NK-92 (cell line): ENCODE data around the gene PJA2.
"Not testable (repeated sequence)": the region's sequence is repeated elsewhere in the genome, so short reads cannot be mapped to it uniquely, and the experiment has no call there.

Experiments used
- DNase-seq: peaks from one replicate; lab custom pipeline; 2025; ENCODE audit not compliant: unreplicated experiment; lab: John Stamatoyannopoulos, UW

PJA2 gene, protein sequence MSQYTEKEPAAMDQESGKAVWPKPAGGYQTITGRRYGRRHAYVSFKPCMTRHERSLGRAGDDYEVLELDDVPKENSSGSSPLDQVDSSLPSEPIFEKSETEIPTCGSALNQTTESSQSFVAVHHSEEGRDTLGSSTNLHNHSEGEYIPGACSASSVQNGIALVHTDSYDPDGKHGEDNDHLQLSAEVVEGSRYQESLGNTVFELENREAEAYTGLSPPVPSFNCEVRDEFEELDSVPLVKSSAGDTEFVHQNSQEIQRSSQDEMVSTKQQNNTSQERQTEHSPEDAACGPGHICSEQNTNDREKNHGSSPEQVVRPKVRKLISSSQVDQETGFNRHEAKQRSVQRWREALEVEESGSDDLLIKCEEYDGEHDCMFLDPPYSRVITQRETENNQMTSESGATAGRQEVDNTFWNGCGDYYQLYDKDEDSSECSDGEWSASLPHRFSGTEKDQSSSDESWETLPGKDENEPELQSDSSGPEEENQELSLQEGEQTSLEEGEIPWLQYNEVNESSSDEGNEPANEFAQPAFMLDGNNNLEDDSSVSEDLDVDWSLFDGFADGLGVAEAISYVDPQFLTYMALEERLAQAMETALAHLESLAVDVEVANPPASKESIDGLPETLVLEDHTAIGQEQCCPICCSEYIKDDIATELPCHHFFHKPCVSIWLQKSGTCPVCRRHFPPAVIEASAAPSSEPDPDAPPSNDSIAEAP

DNA sequence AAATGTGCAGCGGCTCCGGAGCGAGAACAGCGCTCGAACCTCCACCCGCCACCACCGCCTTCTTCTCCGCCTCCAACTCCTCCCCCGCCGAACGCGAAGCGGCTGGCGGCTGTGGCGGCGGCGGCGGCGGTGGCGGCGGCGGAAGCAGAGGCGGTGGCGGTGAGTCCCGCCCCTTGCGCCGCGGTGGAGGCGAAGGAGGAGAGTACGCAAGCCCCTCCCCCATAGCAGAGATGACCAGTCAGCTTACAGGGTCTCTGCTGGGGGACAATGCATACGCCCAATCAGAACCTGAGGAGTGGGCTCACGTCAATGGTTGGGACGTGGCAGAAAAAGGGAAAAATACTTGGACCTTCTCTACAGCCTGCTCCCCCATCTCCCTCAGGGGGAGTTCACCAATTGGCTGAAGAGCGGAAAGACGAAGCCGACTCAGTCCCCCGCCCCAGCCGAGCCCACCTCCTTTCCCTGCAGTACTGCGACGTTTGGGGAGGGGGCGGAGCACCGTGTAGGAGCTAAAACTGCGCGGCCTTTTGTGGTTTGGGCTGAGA, at the start of gene PJA2:
PJA2 (minus strand) TSS at position 131 of the 545 bp plus-strand sequence. CDS start 26,541 bp downstream, outside the sequence.
- peak; percentile 98 for DNase-seq

DNA sequence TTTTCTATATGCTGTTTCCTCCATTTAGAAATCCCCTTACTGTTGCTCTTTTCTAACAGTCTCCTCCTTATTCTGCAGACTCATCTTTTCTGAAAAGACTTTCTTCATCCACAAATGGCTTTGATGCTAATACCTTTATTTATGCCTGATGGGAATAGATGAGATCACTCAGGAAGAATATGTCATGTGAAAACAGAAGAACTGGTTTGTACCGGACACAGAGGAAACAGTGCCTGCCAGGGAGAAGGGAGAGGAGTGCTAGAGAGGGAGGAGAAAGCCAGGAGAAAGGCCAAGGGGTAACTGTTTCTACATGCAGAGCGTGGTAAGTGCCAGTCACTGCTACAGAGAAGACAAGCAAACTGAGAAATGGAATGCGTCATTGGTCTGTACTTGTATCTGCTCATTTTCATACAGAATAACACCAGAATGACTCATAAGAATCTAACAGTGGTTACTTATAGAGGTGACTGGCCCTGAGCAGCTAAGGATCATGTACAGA, 45.9 kb upstream of the PJA2 start:
- DNase-seq, result no peak

DNA sequence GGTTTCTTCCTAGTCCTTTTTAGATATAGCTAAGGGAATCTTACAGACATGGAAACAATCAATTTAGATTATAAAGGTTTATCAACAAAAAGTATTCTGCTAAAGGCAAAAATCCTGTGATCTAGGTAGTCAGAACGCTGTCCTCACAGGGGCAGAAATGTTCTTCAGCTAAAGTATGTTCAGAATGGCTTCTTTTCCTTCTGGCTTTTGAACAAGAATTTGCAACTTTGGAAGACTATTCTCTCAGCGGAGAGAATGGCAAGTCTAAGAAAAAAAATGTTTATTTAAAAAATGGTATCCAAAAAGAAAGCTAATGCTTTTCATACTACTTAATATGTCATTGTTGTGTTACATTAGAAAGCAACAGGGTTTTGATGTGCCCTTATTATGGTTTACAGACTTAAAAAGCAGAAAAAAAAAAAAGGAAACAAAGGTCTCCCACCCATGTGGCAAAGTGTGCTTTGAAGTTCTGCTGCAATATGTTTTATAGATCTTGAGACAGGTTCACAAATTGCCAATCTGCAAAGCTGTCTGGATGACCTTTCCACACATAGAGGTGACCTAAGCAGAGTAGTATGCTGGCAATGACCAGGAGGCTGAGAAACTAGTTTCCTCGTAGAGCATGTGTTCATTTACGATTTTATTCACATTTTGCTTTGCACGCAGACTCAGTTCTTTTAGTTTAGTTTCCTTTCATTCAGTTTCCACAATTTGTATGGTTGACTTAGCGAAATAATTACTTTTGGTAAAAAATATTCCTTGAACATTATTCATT, 45.1 kb upstream of the PJA2 start:
- no peak for DNase-seq

DNA sequence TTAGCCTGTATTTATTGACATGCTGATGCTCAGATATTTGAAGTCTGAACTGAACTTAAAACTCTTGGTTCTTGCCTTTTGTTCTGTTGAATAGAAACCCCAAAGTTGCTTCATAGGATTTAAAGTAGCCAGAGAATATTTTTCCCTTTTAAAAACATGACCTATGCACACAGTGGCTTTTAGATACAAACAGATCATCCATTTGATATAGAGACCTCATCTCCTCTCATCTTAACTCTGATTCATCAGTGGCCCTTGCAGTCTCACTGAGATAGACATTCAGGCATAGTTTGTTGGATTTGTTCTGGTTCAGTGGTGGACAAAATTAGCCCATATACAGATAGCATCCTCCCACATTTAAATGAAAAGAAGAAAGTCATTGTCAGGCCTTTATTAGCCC, 43.5 kb upstream of the PJA2 start:
- DNase-seq, result no peak

DNA sequence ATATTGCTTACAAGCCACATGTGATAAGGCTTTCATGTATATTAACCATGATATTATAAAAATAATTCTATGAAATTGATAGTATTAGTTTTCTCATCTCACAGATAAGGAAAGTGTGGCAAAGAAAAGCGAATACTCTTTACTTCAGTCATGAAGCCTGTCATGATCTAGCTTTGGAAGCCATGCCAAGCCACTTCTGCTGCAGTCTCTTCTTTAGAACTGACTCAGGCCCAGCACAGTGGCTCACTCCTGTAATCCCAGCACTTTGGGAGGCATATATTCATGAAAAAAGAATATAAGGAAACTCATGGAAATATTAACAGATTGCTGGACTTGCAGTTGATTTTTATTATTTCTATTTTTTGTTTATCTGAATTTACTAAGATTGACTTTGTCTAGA, 42.9 kb upstream of the PJA2 start:
- no peak for DNase-seq

DNA sequence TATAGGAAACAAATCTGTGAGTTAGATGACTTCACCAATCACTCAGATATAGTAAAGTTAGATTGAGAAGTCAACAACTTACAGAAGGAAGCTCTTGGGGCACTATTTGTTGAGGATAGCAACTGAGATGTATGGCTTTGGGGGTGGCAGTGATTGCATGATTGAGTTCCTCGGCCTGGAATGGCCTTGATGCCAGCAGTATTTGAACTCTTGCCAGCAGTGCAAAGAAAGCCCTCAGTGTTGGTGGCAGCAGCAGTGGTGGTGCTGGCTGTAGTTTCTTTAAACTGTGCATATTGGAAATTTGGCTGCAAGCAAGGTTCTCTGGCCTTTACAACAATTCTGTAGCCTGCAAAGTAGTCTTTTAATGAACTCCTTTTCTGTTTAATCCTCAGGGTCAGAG, 41.4 kb upstream of the PJA2 start:
- no peak for DNase-seq

DNA sequence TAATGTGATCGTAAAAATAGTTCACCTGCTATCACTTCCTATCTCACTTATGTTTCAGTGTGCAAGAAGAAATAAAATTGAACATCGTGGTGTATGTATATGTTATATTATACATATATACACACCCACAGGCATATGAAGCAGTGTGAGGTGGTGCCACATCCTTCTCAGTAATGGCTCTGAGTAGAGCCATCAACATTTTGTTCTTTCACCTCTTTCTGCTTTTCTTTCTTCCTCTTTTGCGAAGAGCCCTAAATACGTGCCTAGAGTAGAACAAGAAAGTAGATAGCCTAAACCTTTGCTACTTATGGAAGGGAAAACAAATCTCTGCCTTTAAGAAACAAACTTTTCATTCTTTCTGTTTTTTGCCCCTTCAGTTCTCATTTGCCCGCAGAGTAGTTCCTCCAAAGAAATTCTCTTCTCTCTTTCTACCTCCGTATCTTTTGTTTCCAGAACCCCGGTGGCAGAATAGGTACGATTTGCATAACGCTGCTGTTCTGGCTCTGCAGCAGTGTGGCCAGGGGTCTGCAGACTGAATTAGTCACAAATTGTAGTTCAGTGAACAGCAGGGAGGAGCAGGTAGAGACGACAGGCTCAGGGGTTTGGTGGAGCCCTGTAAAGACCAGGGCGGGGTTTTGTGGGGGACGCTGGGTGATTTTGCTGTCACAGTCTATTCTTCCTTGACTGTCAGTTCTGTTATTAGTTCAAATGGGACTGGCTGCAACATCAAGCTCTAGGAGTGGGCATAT, 40.5 kb upstream of the PJA2 start:
- no peak for DNase-seq

DNA sequence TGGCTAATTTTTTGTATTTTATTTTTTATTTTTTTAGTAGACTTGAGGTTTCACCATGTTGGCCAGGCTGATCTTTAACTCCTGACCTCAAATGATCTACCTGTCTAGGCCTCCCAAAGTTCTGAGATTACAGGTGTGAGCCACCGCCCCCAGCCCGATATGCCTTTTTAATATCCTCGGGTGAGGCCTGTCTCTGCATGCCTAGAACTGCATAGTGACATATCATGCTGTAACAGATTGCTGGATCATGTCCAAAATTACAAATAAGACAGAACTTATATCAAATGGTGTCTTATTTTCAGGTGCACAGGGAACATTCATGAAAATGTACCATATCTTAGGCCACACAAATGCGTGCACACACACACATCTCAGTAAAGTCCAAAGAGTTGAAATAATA, 39.1 kb upstream of the PJA2 start:
- no peak for DNase-seq

DNA sequence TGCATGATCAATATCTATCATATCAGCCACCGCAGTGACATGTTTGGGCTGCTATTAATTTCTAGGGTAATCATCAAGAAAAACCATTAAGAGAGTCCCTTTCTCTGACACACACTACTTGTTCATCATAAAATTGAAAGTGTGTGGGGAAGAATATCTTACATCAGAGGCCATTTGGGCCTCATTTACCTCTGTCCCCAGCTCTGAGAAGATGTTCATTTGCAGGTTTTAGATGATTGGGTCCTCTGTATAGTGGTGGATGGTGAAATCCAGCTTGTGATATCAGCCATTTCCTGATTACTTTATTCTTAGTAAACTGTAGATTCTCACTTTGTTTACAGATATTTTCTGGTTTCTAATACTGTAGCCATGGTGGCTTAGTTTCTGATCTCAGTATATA, 29.8 kb upstream of the PJA2 start:
- no peak for DNase-seq

DNA sequence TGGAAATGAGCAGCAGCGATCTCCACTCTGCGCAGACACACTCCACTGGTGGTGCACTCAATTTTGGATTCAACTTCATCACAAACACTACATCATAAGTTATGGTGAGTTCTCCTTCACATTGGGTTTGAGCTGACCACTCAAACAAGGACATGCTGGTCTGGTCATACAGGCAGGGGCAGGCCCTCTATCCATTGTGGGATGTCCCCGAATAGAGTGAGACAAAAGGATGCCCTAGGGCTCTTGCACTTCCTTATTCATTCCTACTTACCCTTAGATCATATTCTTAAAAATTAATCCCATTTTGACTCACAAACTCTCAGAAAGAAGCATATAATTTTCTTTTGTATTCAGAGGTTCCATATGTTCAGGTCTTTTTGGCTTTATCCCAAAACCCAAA, 16.3 kb upstream of the PJA2 start:
- DNase-seq, result no peak

DNA sequence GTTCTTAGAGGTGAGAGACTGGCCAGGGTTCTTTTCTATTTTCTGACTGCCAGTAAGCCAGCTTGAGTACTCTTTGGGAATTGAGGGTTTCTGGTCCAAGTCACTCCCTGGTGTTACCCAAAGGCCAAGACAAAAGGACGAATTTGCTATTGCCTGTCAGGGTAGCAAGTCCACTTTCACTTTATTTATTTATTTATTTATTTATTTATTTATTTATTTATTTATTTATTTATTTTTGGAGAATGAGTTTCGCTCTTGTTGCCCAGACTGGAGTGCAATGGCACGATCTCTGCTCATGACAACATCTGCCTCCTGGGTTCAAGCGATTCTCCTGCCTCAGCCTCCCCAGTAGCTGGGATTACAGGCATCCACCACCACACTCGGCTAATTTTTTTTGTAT, 15.7 kb upstream of the PJA2 start:
- DNase-seq, result not testable (repeated sequence)

DNA sequence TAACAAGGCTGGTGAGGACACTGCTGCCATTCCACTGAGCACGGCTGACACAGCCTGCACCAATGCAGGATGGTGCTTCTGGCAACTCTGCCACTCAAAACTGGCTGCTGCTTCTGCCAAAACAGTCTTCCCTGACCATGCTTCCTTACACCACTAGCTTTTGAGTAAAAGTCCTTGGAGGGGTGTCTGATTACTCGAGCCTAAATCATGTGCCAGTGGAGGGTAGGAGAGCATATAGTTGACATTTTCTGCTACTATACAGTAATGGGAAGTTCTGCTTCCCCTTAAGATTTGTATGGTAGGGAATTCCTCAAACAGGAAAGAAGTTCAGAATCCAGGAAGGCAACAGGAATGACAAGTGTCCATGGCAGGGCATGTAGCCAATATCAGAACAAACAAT, 12.2 kb upstream of the PJA2 start:
- DNase-seq, result no peak

DNA sequence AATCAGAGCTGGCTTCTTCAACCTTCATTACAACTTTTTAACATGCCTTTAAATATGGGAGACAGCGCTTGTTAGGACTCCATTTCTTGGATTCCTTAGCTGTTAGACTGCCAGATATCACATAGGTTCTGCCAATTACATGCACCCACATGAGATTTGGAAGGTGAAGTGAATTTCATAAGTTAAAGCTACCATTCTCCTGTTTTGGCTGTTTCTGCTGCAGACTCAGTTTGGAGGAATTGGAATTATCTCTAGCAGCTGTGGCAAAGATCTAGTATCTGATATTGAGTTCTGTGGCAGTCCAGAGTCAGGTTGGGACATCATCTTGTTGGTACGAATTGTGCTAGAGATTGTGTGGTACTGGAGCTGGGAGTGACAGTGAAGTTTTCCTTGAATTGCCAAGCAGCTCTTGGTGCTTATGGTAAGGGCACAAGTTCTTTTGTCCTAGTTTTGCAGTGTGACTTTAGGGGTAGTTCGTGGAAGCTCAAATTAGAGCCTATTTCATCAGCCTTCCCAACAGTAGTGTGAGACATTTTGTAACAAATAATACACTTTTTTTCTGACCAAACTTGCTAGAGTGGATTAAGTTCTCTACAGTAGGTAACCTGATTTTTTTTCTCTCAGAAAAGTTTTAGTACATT, 9.1 kb upstream of the PJA2 start:
- DNase-seq, result no peak

DNA sequence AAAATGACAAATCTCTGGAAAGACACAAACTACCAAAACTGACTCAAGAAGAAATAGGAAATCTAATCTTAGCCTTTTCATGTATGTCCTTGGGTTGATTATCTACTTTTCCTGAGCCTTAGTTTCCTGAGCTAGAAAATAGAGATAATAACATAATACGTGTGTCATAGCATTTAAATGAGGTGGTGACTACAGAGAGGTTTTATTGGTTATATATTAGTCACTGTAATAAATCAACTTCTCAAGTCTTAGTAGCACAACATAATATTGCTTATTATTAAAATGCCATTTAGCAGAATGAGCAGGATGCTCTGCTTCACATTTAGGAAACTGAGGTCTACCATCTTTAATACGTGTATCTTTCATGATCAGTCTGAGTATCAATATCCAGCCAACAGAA, 7.1 kb upstream of the PJA2 start:
- no peak for DNase-seq

DNA sequence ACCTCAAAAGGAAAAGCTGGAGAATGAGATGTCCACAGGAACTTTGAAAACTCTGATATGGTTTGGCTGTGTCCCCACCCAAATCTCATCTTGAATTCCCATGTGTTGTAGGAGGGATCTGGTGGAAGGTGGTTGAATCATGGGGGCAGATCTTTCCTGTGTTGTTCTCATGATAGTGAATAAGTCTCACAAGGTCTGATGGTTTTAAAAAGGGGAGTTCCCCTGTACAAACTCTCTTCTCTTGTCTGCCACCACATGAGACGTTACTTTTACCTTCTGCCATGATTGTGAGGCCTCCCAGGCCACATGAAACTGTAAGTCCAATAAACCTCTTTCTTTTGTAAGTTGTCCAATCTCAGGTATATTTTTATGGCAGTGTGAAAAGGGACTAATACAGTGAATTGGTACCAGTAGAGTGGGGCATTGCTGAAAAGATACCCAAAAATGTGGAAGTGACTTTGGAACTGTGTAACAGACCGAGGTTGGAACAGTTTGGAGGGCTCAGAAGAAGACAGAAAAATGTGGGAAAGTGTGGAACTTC, 4.2 kb upstream of the PJA2 start:
- not testable (repeated sequence) for DNase-seq

DNA sequence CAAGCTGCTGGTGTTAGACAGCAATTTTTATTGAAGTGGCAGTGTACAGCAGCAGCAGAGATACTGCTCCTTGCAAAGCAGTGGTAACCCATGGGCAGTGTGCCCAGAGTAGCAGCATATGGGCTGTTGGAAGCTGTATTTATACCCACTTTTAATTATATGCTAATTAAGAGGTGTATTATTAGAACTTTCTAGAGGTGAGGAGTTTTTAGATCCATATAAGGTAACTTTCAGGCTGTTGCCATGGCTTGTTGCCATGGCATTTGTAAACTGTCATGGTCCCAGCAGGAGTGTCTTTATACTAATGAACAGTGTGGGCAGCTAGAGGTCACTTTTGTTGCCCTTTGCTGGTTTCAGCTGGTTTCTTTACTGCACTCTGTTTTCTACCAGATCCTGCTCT, 3.7 kb upstream of the PJA2 start:
- no peak for DNase-seq

DNA sequence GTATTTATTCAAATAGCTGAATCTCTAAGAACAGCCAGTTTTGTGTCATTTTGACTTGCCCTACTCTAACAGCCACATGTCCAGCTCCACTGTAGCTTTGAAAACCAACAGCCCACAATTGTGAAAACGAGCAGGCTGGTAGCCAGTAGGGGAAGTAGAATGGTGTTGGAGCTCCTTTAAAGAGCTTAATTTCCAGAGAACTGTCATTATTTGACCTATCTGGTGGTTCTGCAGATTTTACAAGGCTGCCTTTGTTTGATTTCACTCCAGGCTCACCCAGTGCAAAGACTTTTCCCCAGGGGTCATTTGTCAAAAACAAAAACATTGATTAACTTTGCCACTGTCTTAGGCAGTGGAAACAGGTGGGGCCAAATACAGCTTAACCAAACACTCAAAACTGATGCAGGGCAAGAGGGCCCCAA, 3.2 kb upstream of the PJA2 start:
- DNase-seq, result no peak

DNA sequence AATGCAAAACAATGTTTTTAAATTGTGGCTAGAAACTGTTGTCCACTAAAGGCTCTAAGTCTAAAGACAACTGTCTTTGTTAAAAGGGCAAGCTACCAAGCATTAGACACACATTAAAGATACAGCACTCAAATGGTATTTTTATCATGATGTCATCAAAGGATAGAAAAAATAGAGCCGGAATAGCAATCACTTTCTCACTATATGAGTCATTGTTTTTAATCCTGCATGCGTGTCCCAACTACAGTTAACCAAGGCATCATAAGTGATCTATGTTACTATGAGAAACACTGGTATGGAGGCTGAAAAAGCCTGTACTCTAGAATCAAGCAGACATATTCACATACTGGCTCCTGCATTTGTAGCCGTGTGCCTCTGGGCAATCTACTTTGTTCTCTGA, 1.9 kb upstream of the PJA2 start:
- DNase-seq, result no peak

DNA sequence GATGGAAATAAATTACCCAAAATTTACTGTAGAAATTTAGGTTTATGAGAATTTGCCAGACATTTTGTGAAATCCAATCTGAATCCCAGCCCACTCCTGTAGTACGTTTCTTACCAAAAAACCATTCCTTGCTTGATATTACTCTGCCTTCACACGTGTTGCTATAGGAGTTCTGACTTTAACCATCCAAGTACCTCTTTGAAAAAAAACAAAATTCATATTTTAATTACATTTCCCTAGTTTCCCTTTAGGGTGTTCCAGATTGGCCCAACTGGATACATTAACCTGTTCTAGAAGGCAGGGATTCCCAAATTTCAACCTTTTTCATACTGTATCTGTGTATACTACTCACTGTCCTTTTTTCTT, 1.4 kb upstream of the PJA2 start:
- no peak for DNase-seq
